GM15510 (cell line): ENCODE results near the gene HCFC1.
A peak's percentile ranks its signal among the peaks of the same experiment; 100 is the strongest.

Experiments
- POLR2A ChIP-seq: IDR thresholded peaks from 3 replicates; pipeline ENCODE4 v1.6.1; 2011; ENCODE audit warnings: borderline replicate concordance; ENCODE audit not compliant: insufficient read length; ENCODE audit errors: extremely low read depth

Gene HCFC1

GRCh38 chrX:153971450-153972367, at the start of gene HCFC1:
HCFC1 (minus strand) TSS chrX:153971818; CDS start chrX:153970840, 978 bp downstream.
- peak; percentile 26 for TF ChIP-seq POLR2A

- TF ChIP-seq POLR2A, result no peak
Observed at GRCh38 chrX:154021131-154021611, 49.6 kb upstream of the HCFC1 start.

- no peak for TF ChIP-seq POLR2A
Observed at GRCh38 chrX:154020536-154021115, 49.0 kb upstream of the HCFC1 start.

GRCh38 chrX:154019633-154020528, 48.3 kb upstream of the HCFC1 start, which contains the start of gene IRAK1:
IRAK1 (minus strand) TSS chrX:154019902; CDS start chrX:154019812, 90 bp downstream.
- peak; percentile 69 for TF ChIP-seq POLR2A

- TF ChIP-seq POLR2A, result peak; percentile 11
Observed at GRCh38 chrX:154019061-154019621, 47.5 kb upstream of the HCFC1 start.

GRCh38 chrX:154018518-154019060, 47.0 kb upstream of the HCFC1 start:
- no peak for TF ChIP-seq POLR2A

GRCh38 chrX:154017766-154018517, 46.3 kb upstream of the HCFC1 start:
- TF ChIP-seq POLR2A, result no peak

GRCh38 chrX:154016366-154017076, 44.9 kb upstream of the HCFC1 start:
- no peak for TF ChIP-seq POLR2A

GRCh38 chrX:154015581-154016264, 44.1 kb upstream of the HCFC1 start:
- TF ChIP-seq POLR2A, result no peak

GRCh38 chrX:154014429-154015380, 43.1 kb upstream of the HCFC1 start:
- TF ChIP-seq POLR2A, result no peak

- peak; percentile 17 for TF ChIP-seq POLR2A
Observed at GRCh38 chrX:154013614-154014360, 42.2 kb upstream of the HCFC1 start.

GRCh38 chrX:154013001-154013421, 41.4 kb upstream of the HCFC1 start:
- no peak for TF ChIP-seq POLR2A
